SK-N-SH (cell line): Measurements from ENCODE around the gene TBC1D30. TPM values are rescaled to one million over a fixed set of nuclear protein-coding genes. Genes with fewer than 3 reads are reported as not detected.

Experiments used
- CTCF ChIA-PET: fragments of 300-600, 350-600 bp; formaldehyde crosslinking; extraction: SDS; loops from one replicate; lab custom pipeline; 2021; lab: Yijun Ruan, JAX
- POLR2A ChIA-PET: fragments of 350-600 bp; sonication (Branson Sonifier 250); formaldehyde crosslinking; extraction: SDS; loops from one replicate; lab custom pipeline; 2020; ENCODE audit warnings: antibody characterized with exemption, inconsistent platforms; lab: Yijun Ruan, JAX
- DNase-seq: peaks from one replicate; pipeline ENCODE4 v3.0.0; 2012
- H2AFZ ChIP-seq: fragments of 200-600 bp; sonication (generic); 2 replicates; pipeline ENCODE4 v1.8.1; 2016; ENCODE audit warnings: antibody characterized with exemption, mild to moderate bottlenecking, low read depth
- H3F3A ChIP-seq: fragments of 200-600 bp; sonication (generic); replicated peaks from 2 replicates; pipeline ENCODE3; 2016; ENCODE audit warnings: antibody characterized with exemption, mild to moderate bottlenecking; ENCODE audit not compliant: insufficient read depth
- H3K27ac ChIP-seq, 2 experiments: fragments of 200-500 bp in 1 of 2; fragments of 200-600 bp in 1 of 2; sonication (Bioruptor generic) in 1 of 2; sonication (generic), shearing (Covaris generic) in 1 of 2; 2 replicates each; pipeline versions ENCODE4 v1.5.1 to v1.6.1; 2014 to 2016; ENCODE audit warnings: low read depth in 2 of 2, inconsistent platforms in 1 of 2, low read length in 1 of 2, mild to moderate bottlenecking in 1 of 2, mixed read lengths in 1 of 2
- H3K27me3 ChIP-seq: fragments of 200-600 bp; sonication (generic), shearing (Covaris generic); 2 replicates; pipeline ENCODE4 v1.6.1; 2016; ENCODE audit warnings: mixed run types; ENCODE audit not compliant: insufficient read depth
- H3K36me3 ChIP-seq, 2 experiments: fragments of 200-500 bp in 1 of 2; fragments of 200-600 bp in 1 of 2; sonication (Bioruptor generic) in 1 of 2; sonication (generic) in 1 of 2; replicated peaks in 1 of 2; 2 replicates each; pipeline versions ENCODE3 to v1.5.1; 2014 to 2016; ENCODE audit warnings: low read length in 1 of 2, mild to moderate bottlenecking in 1 of 2; ENCODE audit not compliant: insufficient read depth in 2 of 2, control insufficient read depth in 1 of 2
- H3K4me1 ChIP-seq, 2 experiments: fragments of 200-500 bp in 1 of 2; fragments of 200-600 bp in 1 of 2; sonication (Bioruptor generic) in 1 of 2; sonication (generic), shearing (Covaris generic) in 1 of 2; 2 replicates each; pipeline versions ENCODE4 v1.5.1 to v1.6.1; 2014 to 2016; ENCODE audit warnings: low read depth in 1 of 2, low read length in 1 of 2, mixed run types in 1 of 2; ENCODE audit not compliant: insufficient read depth in 2 of 2, control insufficient read depth in 1 of 2
- H3K4me2 ChIP-seq: fragments of 200-600 bp; sonication (generic), shearing (Covaris generic); 2 replicates; pipeline ENCODE4 v1.6.1; 2017; ENCODE audit warnings: mixed run types
- H3K4me3 ChIP-seq, 2 experiments: fragments of 200-500 bp in 1 of 2; fragments of 200-600 bp in 1 of 2; sonication (Bioruptor generic) in 1 of 2; sonication (generic), shearing (Covaris generic) in 1 of 2; 2 replicates each; pipeline versions ENCODE4 v1.5.1 to v1.8.1; 2014 to 2016; ENCODE audit warnings: low read depth in 2 of 2, inconsistent platforms in 1 of 2, low read length in 1 of 2, mild to moderate bottlenecking in 1 of 2, mixed read lengths in 1 of 2, moderate library complexity in 1 of 2
- H3K79me2 ChIP-seq: fragments of 200-600 bp; sonication (generic); 2 replicates; pipeline ENCODE4 v1.8.1; 2017; ENCODE audit warnings: mild to moderate bottlenecking; ENCODE audit not compliant: insufficient read depth
- H3K9ac ChIP-seq: fragments of 200-600 bp; sonication (generic); 2 replicates; pipeline ENCODE4 v1.6.1; 2017; ENCODE audit warnings: mixed run types
- H3K9me2 ChIP-seq: fragments of 200-600 bp; sonication (generic); 2 replicates; pipeline ENCODE4 v1.6.1; 2017; ENCODE audit warnings: mixed run types
- H3K9me3 ChIP-seq: fragments of 200-600 bp; sonication (generic); 2 replicates; pipeline ENCODE4 v1.6.1; 2017; ENCODE audit warnings: mixed run types, mild to moderate bottlenecking, moderate library complexity
- H4K20me1 ChIP-seq: fragments of 200-600 bp; sonication (generic); 2 replicates; pipeline ENCODE4 v1.6.1; 2017; ENCODE audit warnings: mild to moderate bottlenecking, mixed run types; ENCODE audit not compliant: insufficient read depth
- CHD2 ChIP-seq: fragments of 150-350 bp; IDR thresholded peaks from 2 replicates; pipeline ENCODE4 v1.6.1; 2018; ENCODE audit warnings: low read length; ENCODE audit not compliant: partially characterized antibody
- ELF1 ChIP-seq: IDR thresholded peaks from 2 replicates; pipeline ENCODE4 v1.4.0; 2012
- FOXJ3 ChIP-seq: sonication (generic); formaldehyde crosslinking; IDR thresholded peaks from 2 replicates; pipeline ENCODE4 v1.5.1; 2020; ENCODE audit warnings: mild to moderate bottlenecking, missing genetic modification reagents
- MEF2A ChIP-seq: IDR thresholded peaks from 2 replicates; pipeline ENCODE4 v1.4.0; 2012; ENCODE audit warnings: low read depth, borderline replicate concordance
- NFIC ChIP-seq: IDR thresholded peaks from 2 replicates; pipeline ENCODE4 v1.4.0; 2012; ENCODE audit warnings: borderline replicate concordance
- PBX3 ChIP-seq: IDR thresholded peaks from 2 replicates; pipeline ENCODE4; 2012
- POLR2AphosphoS5 ChIP-seq: IDR thresholded peaks from 2 replicates; pipeline ENCODE4 v1.6.1; 2012; ENCODE audit warnings: low read depth, low read length
- SIN3A ChIP-seq: IDR thresholded peaks from 2 replicates; pipeline ENCODE4 v1.6.1; 2012; ENCODE audit warnings: low read depth, mild to moderate bottlenecking, low read length, moderate library complexity, borderline replicate concordance
- TAF1 ChIP-seq: IDR thresholded peaks from 2 replicates; pipeline ENCODE4 v1.6.1; 2012; ENCODE audit warnings: low read depth, mild to moderate bottlenecking, low read length, moderate library complexity, borderline replicate concordance
- TCF12 ChIP-seq: IDR thresholded peaks from 2 replicates; pipeline ENCODE4 v1.4.0; 2012
- WGBS: methylation state at CpG from one replicate; pipeline ENCODE4 v1.1.6; 2017; ENCODE audit warnings: low lambda C conversion rate; 5-methylcytosine and 5-hydroxymethylcytosine counted together
- polyA plus RNA-seq, 3 experiments: library from polyadenylated mRNA; depleted of rRNA; stranded (reverse); fragments of >200 nt; gene quantifications; 2 replicates each; pipeline ENCODE4 v1.2.3, GENCODE V29; 2012
- TF ChIP-seq, protein P1 (sequence below): IDR thresholded peaks from 2 replicates; pipeline ENCODE4 v1.4.0; 2012; ENCODE audit warnings: low read depth, borderline replicate concordance
- TF ChIP-seq, protein P2 (sequence below): fragments of 150-350 bp; IDR thresholded peaks from 2 replicates; pipeline ENCODE4 v1.6.1; 2016; ENCODE audit warnings: mild to moderate bottlenecking, low read depth, low read length

The TBC1D30 gene
- polyA plus RNA-seq, 1 of the 3 experiments (the other 2 are of a cell fraction), result 0.23 TPM

DNA sequence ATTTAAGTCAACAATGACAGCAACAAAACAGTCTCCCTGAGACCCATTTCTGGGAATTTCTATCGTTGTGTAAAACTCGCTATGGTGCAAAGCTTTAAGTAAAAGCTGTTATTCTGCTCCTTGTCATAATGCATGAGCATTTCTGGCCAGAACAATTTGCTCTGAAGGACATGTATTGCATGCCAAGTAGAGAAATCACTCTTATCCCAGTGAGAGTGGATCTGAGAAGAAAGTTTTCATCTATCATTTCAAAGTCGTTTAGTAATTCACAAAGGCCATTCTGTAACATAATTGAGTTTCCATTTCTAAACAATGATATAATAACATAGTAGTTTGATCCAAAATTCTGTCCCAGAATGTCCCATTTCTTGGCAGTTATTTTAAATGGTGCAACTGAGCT is 86.6 kb downstream of the TBC1D30 start (continued):
- TF ChIP-seq POLR2AphosphoS5 (no peak), CHD2 (no peak), TAF1 (no peak), MEF2A (no peak)
- TF ChIP-seq, all 33 proteins: peak for 0

- Histone ChIP-seq H3K79me2 (no peaks in the 10 kb centered on the region), H3K4me2 (no peak overlapping the region), H3K9me2 (no peaks in the 10 kb centered on the region), H3K9ac (no peak overlapping the region), H3K9me3 (no peaks in the 10 kb centered on the region), H4K20me1 (no peaks in the 10 kb centered on the region), H3K4me1 (peaks cover 0 to 5% of the 10 kb centered on the region in 2 experiments; a peak in 2 of 4 replicates), H3K27me3 (no peaks in the 10 kb centered on the region; the same call in 1 of the 2 replicates), H2AFZ (no peak overlapping the region), H3K4me3 (no peak overlapping the region), H3K27ac (no peak overlapping the region), H3K36me3 (no peaks in the 10 kb centered on the region), H3F3A (no peaks in the 10 kb centered on the region)
- WGBS, result 9% methylated on average over 4 of the region's 4 CpGs
- ChIA-PET POLR2A (no interaction called here), CTCF (interaction anchor here (1.3 kb wide), 1 partner anchor 22 kb away, joined by 8 read pairs; no protein-coding TSS in a partner anchor)
- no peak for DNase-seq
- TF ChIP-seq SIN3A (no peak), ELF1 (no peak), FOXJ3 (CRISPR knock-in tag) (no peak), NFIC (no peak), TCF12 (no peak), PBX3 (no peak), MEF2A (no peak)
- TF ChIP-seq, protein P1, sequence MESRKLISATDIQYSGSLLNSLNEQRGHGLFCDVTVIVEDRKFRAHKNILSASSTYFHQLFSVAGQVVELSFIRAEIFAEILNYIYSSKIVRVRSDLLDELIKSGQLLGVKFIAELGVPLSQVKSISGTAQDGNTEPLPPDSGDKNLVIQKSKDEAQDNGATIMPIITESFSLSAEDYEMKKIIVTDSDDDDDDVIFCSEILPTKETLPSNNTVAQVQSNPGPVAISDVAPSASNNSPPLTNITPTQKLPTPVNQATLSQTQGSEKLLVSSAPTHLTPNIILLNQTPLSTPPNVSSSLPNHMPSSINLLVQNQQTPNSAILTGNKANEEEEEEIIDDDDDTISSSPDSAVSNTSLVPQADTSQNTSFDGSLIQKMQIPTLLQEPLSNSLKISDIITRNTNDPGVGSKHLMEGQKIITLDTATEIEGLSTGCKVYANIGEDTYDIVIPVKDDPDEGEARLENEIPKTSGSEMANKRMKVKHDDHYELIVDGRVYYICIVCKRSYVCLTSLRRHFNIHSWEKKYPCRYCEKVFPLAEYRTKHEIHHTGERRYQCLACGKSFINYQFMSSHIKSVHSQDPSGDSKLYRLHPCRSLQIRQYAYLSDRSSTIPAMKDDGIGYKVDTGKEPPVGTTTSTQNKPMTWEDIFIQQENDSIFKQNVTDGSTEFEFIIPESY, result no peak
- TF ChIP-seq, protein P2, sequence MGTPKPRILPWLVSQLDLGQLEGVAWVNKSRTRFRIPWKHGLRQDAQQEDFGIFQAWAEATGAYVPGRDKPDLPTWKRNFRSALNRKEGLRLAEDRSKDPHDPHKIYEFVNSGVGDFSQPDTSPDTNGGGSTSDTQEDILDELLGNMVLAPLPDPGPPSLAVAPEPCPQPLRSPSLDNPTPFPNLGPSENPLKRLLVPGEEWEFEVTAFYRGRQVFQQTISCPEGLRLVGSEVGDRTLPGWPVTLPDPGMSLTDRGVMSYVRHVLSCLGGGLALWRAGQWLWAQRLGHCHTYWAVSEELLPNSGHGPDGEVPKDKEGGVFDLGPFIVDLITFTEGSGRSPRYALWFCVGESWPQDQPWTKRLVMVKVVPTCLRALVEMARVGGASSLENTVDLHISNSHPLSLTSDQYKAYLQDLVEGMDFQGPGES, result no peak
These were observed 87.5 kb downstream of the TBC1D30 start for GRCh38 chr12:64911912-64912311.
